CD4-positive, CD25-positive, alpha-beta regulatory T cell (primary cell): ENCODE measurements around the gene PAM. TPM values are rescaled to one million over a fixed set of nuclear protein-coding genes. Genes with fewer than 3 reads are reported as not detected.

Experiments used
- ATAC-seq, 2 donors: fragments of 150-1000 bp; cut with Tn5 transposase; one replicate each; pipeline ENCODE4 v1.10.0; 2021; ENCODE audit warnings: low read depth in 2 of 2, moderate number of reproducible peaks in 2 of 2, moderate library complexity in 1 of 2
- DNase-seq, 3 donors: peaks; one replicate each; pipeline versions ENCODE4 v3.0.0 to v3.0.0-alpha.2; 2012 to 2022; ENCODE audit warnings: mixed read lengths in 1 of 3
- H3K27ac ChIP-seq: one replicate; pipeline ENCODE4 v1.7.0; 2013; ENCODE audit warnings: mild to moderate bottlenecking, low read length; ENCODE audit not compliant: insufficient read depth, poor library complexity, severe bottlenecking
- H3K27me3 ChIP-seq: one replicate; pipeline ENCODE4 v1.7.0; 2013; ENCODE audit warnings: low read length; ENCODE audit not compliant: control insufficient read depth, insufficient read depth
- H3K36me3 ChIP-seq: one replicate; pipeline ENCODE4 v1.7.0; 2013; ENCODE audit warnings: mild to moderate bottlenecking, low read length, moderate library complexity; ENCODE audit not compliant: control insufficient read depth, insufficient read depth
- H3K4me1 ChIP-seq: 2 replicates; pipeline ENCODE4 v1.7.0; 2013; ENCODE audit warnings: mild to moderate bottlenecking, low read length; ENCODE audit not compliant: insufficient read depth, control insufficient read depth, poor library complexity, severe bottlenecking
- H3K4me3 ChIP-seq: one replicate; pipeline ENCODE4 v1.7.0; 2013; ENCODE audit warnings: low read depth, mild to moderate bottlenecking, low read length, moderate library complexity
- H3K9me3 ChIP-seq, 2 experiments: 1 replicate in 1 of 2; 2 replicates in 1 of 2; pipeline ENCODE4 v1.7.0; 2013; ENCODE audit warnings: low read length in 2 of 2, mild to moderate bottlenecking in 1 of 2, moderate library complexity in 1 of 2; ENCODE audit not compliant: control insufficient read depth in 2 of 2
- H3K27ac Mint-ChIP-seq, 3 donors: one replicate each; pipeline ENCODE4 v1.8.0; 2020 to 2022; ENCODE audit warnings: mild to moderate bottlenecking in 3 of 3, mixed read lengths in 3 of 3, moderate library complexity in 2 of 3
- H3K27me3 Mint-ChIP-seq: one replicate; pipeline ENCODE4 v1.8.0; 2022; ENCODE audit warnings: mild to moderate bottlenecking, mixed read lengths
- H3K36me3 Mint-ChIP-seq: one replicate; pipeline ENCODE4 v1.8.0; 2020; ENCODE audit warnings: mixed read lengths
- H3K4me1 Mint-ChIP-seq, 4 donors: one replicate each; pipeline ENCODE4 v1.8.0; 2020 to 2022; ENCODE audit warnings: mixed read lengths in 4 of 4, mild to moderate bottlenecking in 1 of 4
- H3K4me3 Mint-ChIP-seq, 4 donors: one replicate each; pipeline ENCODE4 v1.8.0; 2020 to 2022; ENCODE audit warnings: mild to moderate bottlenecking in 4 of 4, mixed read lengths in 4 of 4, moderate library complexity in 3 of 4
- H3K9me3 Mint-ChIP-seq, 7 donors: one replicate each; pipeline ENCODE4 v1.8.0; 2020 to 2022; ENCODE audit warnings: mixed read lengths in 7 of 7, mild to moderate bottlenecking in 3 of 7, moderate library complexity in 2 of 7
- polyA plus RNA-seq, 4 donors: library from polyadenylated mRNA; unstranded; fragments of 300-500 nt; fragmentation: Illumina TruSeq; gene quantifications; one replicate each; pipeline ENCODE4 v1.2.3, GENCODE V29; 2021
- total RNA-seq: library from RNA; stranded (reverse); gene quantifications from one replicate; pipeline ENCODE4 v1.2.3, GENCODE V29; 2022

Gene PAM
- total and polyA plus RNA-seq, 5 donors from 2014 or later, result 22.9 to 60.0 (median 34.7) TPM

DNA sequence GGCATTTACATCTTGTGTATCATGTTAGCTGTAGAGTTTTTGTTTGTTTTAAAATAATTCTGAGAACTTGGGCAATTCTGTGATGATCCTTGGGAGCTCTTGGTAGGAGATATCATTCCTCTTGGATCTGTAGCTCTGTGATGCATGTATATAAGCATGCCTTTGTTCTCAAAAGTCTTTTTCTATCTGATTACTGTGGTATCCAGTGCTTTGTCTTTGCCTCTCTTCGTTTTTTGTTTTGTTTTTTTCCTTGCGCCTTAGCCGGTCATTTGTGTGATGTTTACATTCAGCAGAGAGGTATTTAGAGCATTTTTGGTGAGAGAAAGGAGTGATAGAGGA is 110.0 kb downstream of the PAM start:
- no peak overlapping the region for H3K27ac ChIP-seq
- peaks cover 11 to 22% (median 20%) of the 10 kb centered on the region in 4 donors for H3K4me1 Mint-ChIP-seq

GRCh38 chr5:102865510-102866236 is 110.6 kb downstream of the PAM start:
- peak overlapping the region; percentile 56 to 79 (median 66) for H3K4me3 Mint-ChIP-seq
- no peak overlapping the region for H3K4me3 ChIP-seq
- no peak overlapping the region for H3K27ac ChIP-seq
- peaks cover 9% of the 10 kb centered on the region for H3K36me3 ChIP-seq
- H3K4me1 ChIP-seq, result peaks cover 10% of the 10 kb centered on the region
- peaks cover 0 to 10% (median 0%) of the 10 kb centered on the region in 7 donors for H3K9me3 Mint-ChIP-seq
- H3K27ac Mint-ChIP-seq, result peak overlapping the region in 1 of 3 donors; percentile 28
- H3K4me1 Mint-ChIP-seq, result peaks cover 10 to 22% (median 20%) of the 10 kb centered on the region in 4 donors
- no peaks in the 10 kb centered on the region for H3K9me3 ChIP-seq
- peaks cover 14% of the 10 kb centered on the region for H3K27me3 Mint-ChIP-seq
- DNase-seq (peak in 1 of 3 donors; percentile 25), ATAC-seq (peak; percentile 50 to 74)
- H3K36me3 Mint-ChIP-seq, result peaks cover 21% of the 10 kb centered on the region
- H3K27me3 ChIP-seq, result peaks cover 2% of the 10 kb centered on the region

More for the DNA sequence above, 110.0 kb downstream of the PAM start:
- no peak for DNase-seq
- H3K27me3 Mint-ChIP-seq, result peaks cover 14% of the 10 kb centered on the region
- no peak for ATAC-seq
- peak overlapping the region; percentile 56 to 79 (median 60) for H3K4me3 Mint-ChIP-seq
- no peaks in the 10 kb centered on the region for H3K9me3 ChIP-seq
- peaks cover 10% of the 10 kb centered on the region for H3K4me1 ChIP-seq
- peaks cover 2% of the 10 kb centered on the region for H3K27me3 ChIP-seq
- peaks cover 0 to 10% (median 0%) of the 10 kb centered on the region in 7 donors for H3K9me3 Mint-ChIP-seq
- no peak overlapping the region for H3K4me3 ChIP-seq
- H3K36me3 Mint-ChIP-seq, result peaks cover 21% of the 10 kb centered on the region
- peak overlapping the region in 1 of 3 donors; percentile 81 for H3K27ac Mint-ChIP-seq
- peaks cover 9% of the 10 kb centered on the region for H3K36me3 ChIP-seq

GRCh38 chr5:102866237-102866600 is 111.1 kb downstream of the PAM start:
- no peak overlapping the region for H3K4me3 ChIP-seq
- Mint-ChIP-seq H3K27ac (no peak overlapping the region), H3K4me3 (peak overlapping the region in 3 of 4 donors; percentile 56 to 79 (median 68)), H3K36me3 (peaks cover 21% of the 10 kb centered on the region), H3K4me1 (peaks cover 10 to 21% (median 19%) of the 10 kb centered on the region in 4 donors), H3K9me3 (peaks cover 0 to 10% (median 0%) of the 10 kb centered on the region in 7 donors), H3K27me3 (peaks cover 14% of the 10 kb centered on the region)
- no peak overlapping the region for H3K27ac ChIP-seq
- peaks cover 2% of the 10 kb centered on the region for H3K27me3 ChIP-seq
- peaks cover 10% of the 10 kb centered on the region for H3K4me1 ChIP-seq
- DNase-seq (no peak), ATAC-seq (no peak)
- no peaks in the 10 kb centered on the region for H3K9me3 ChIP-seq
- H3K36me3 ChIP-seq, result peaks cover 9% of the 10 kb centered on the region

- peaks cover 10 to 19% (median 15%) of the 10 kb centered on the region in 4 donors for H3K4me1 Mint-ChIP-seq
- no peak overlapping the region for H3K27ac Mint-ChIP-seq
Measured at GRCh38 chr5:102867992-102868662, 113.0 kb downstream of the PAM start.

GRCh38 chr5:102869230-102869629 is 114.1 kb downstream of the PAM start:
- Histone ChIP-seq H3K27me3 (peaks cover under 1% of the 10 kb centered on the region), H3K9me3 (no peaks in the 10 kb centered on the region), H3K4me1 (peaks cover 10% of the 10 kb centered on the region), H3K4me3 (no peak overlapping the region), H3K27ac (no peak overlapping the region), H3K36me3 (peaks cover 14% of the 10 kb centered on the region)
- peak overlapping the region in 1 of 3 donors; percentile 2 for H3K27ac Mint-ChIP-seq
- no peak for ATAC-seq
- H3K9me3 Mint-ChIP-seq, result peaks cover 0 to 10% (median 0%) of the 10 kb centered on the region in 7 donors
- no peak overlapping the region for H3K4me3 Mint-ChIP-seq
- peaks cover 14% of the 10 kb centered on the region for H3K27me3 Mint-ChIP-seq
- peaks cover 30% of the 10 kb centered on the region for H3K36me3 Mint-ChIP-seq
- DNase-seq, result no peak
- H3K4me1 Mint-ChIP-seq, result peaks cover 10 to 19% (median 13%) of the 10 kb centered on the region in 4 donors

More at GRCh38 chr5:102867992-102868662, 113.0 kb downstream of the PAM start:
- Mint-ChIP-seq H3K4me3 (no peak overlapping the region), H3K27me3 (peaks cover 14% of the 10 kb centered on the region), H3K9me3 (peaks cover 0 to 10% (median 0%) of the 10 kb centered on the region in 7 donors), H3K36me3 (peaks cover 30% of the 10 kb centered on the region)
- no peak overlapping the region for H3K27ac ChIP-seq
- H3K4me1 ChIP-seq, result peaks cover 10% of the 10 kb centered on the region
- peaks cover 11% of the 10 kb centered on the region for H3K36me3 ChIP-seq
- DNase-seq (no peak), ATAC-seq (no peak)
- no peaks in the 10 kb centered on the region for H3K9me3 ChIP-seq
- peaks cover 2% of the 10 kb centered on the region for H3K27me3 ChIP-seq
- H3K4me3 ChIP-seq, result no peak overlapping the region

GRCh38 chr5:102873379-102873932 is 118.4 kb downstream of the PAM start:
- Mint-ChIP-seq H3K36me3 (peaks cover 26% of the 10 kb centered on the region), H3K27me3 (peaks cover 5% of the 10 kb centered on the region), H3K4me3 (no peak overlapping the region), H3K9me3 (peaks cover 0 to 10% (median 0%) of the 10 kb centered on the region in 7 donors), H3K27ac (no peak overlapping the region), H3K4me1 (peaks cover 3 to 20% (median 7%) of the 10 kb centered on the region in 4 donors)
- DNase-seq, result no peak
- Histone ChIP-seq H3K9me3 (no peaks in the 10 kb centered on the region), H3K27me3 (no peaks in the 10 kb centered on the region), H3K27ac (no peak overlapping the region), H3K36me3 (peaks cover 8% of the 10 kb centered on the region), H3K4me3 (no peak overlapping the region), H3K4me1 (no peaks in the 10 kb centered on the region)
- no peak for ATAC-seq

DNA sequence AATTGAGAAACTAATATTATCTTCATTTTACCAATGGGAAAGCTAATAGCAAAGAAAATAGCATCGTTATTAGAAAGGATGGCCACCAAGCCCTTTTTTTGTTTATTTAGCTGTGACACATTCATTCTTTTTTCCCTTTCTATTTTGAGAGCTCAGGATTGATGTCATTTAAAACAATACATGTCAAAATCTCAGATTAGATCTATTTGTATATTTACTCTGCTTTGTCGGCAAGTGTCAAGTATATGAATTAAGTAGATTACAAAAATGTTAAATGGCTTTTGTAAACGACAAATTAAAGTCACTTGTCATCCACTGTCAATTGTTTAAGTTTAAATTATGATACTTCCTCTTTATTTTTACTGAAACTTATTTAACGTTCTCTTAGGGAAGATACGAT is 118.9 kb downstream of the PAM start:
- H3K4me3 Mint-ChIP-seq, result no peak overlapping the region
- no peaks in the 10 kb centered on the region for H3K9me3 ChIP-seq
- peaks cover 0 to 9% (median 0%) of the 10 kb centered on the region in 7 donors for H3K9me3 Mint-ChIP-seq
- H3K36me3 ChIP-seq, result peaks cover 7% of the 10 kb centered on the region
- no peaks in the 10 kb centered on the region for H3K4me1 ChIP-seq
- no peaks in the 10 kb centered on the region for H3K27me3 ChIP-seq
- ATAC-seq (no peak), DNase-seq (no peak)
- no peak overlapping the region for H3K4me3 ChIP-seq
- H3K36me3 Mint-ChIP-seq, result peaks cover 24% of the 10 kb centered on the region
- no peak overlapping the region for H3K27ac ChIP-seq
- no peak overlapping the region for H3K27ac Mint-ChIP-seq
- H3K4me1 Mint-ChIP-seq, result peaks cover 3 to 19% (median 6%) of the 10 kb centered on the region in 4 donors
- peaks cover 3% of the 10 kb centered on the region for H3K27me3 Mint-ChIP-seq
